OCI-LY1 (cell line): Measurements from ENCODE around the gene KLK7.
"Not testable (repeated sequence)": the region's sequence is repeated elsewhere in the genome, so short reads cannot be mapped to it uniquely, and the experiment has no call there.

Experiments
- H2AFZ ChIP-seq: fragments of 200-600 bp; sonication (generic), shearing (Covaris generic); 2 replicates; pipeline ENCODE4 v1.6.0; 2014; ENCODE audit warnings: antibody characterized with exemption, mild to moderate bottlenecking, low read length
- H3F3A ChIP-seq: fragments of 200-600 bp; sonication (generic), shearing (Covaris generic); 2 replicates; pipeline ENCODE4 v1.6.0; 2014; ENCODE audit warnings: mild to moderate bottlenecking, antibody characterized with exemption, low read length, moderate library complexity; ENCODE audit not compliant: insufficient read depth
- H3K27ac ChIP-seq: fragments of 200-600 bp; sonication (generic); 2 replicates; pipeline ENCODE4 v1.5.1; 2014; ENCODE audit warnings: low read length, mixed run types, mild to moderate bottlenecking, low read depth; ENCODE audit not compliant: poor library complexity, severe bottlenecking
- H3K27me3 ChIP-seq: fragments of 200-600 bp; sonication (generic); 2 replicates; pipeline ENCODE4 v1.6.0; 2014; ENCODE audit warnings: antibody characterized with exemption, mild to moderate bottlenecking, low read length, moderate library complexity; ENCODE audit not compliant: insufficient read depth
- H3K36me3 ChIP-seq: fragments of 200-600 bp; sonication (generic); 2 replicates; pipeline ENCODE4 v1.6.1; 2014; ENCODE audit warnings: mild to moderate bottlenecking, antibody characterized with exemption, low read length, moderate library complexity, mixed read lengths; ENCODE audit not compliant: insufficient read depth
- H3K4me1 ChIP-seq: fragments of 200-600 bp; sonication (generic); 2 replicates; pipeline ENCODE4 v1.5.1; 2014; ENCODE audit warnings: mild to moderate bottlenecking, low read length, moderate library complexity; ENCODE audit not compliant: insufficient read depth, severe bottlenecking
- H3K4me2 ChIP-seq: fragments of 200-600 bp; sonication (generic), shearing (Covaris generic); 2 replicates; pipeline ENCODE4 v1.6.1; 2014; ENCODE audit warnings: low read length
- H3K4me3 ChIP-seq: fragments of 200-600 bp; sonication (generic); 2 replicates; pipeline ENCODE4 v1.5.1; 2014; ENCODE audit warnings: low read length, low read depth, mild to moderate bottlenecking, mixed read lengths; ENCODE audit not compliant: poor library complexity, severe bottlenecking
- H3K79me2 ChIP-seq: fragments of 200-600 bp; shearing (Covaris generic); 2 replicates; pipeline ENCODE4 v1.6.1; 2016; ENCODE audit warnings: mixed run types, low read length, mixed read lengths; ENCODE audit not compliant: insufficient read depth
- H3K9ac ChIP-seq: fragments of 200-600 bp; sonication (generic), shearing (Covaris generic); 2 replicates; pipeline ENCODE4 v1.6.1; 2014; ENCODE audit warnings: mild to moderate bottlenecking, low read length, mixed read lengths
- H3K9me2 ChIP-seq: fragments of 200-600 bp; sonication (generic), shearing (Covaris generic); 2 replicates; pipeline ENCODE4 v1.6.1; 2014; ENCODE audit warnings: low read depth, mild to moderate bottlenecking, low read length, mixed read lengths
- H3K9me3 ChIP-seq: fragments of 200-600 bp; shearing (Covaris generic); 2 replicates; pipeline ENCODE4 v1.6.1; 2014; ENCODE audit warnings: low read length, mixed read lengths
- H4K20me1 ChIP-seq: fragments of 200-600 bp; sonication (generic), shearing (Covaris generic); 2 replicates; pipeline ENCODE4 v1.6.0; 2016; ENCODE audit warnings: mild to moderate bottlenecking, low read length; ENCODE audit not compliant: insufficient read depth
- CTCF ChIP-seq: fragments of 200-600 bp; sonication (generic), shearing (Covaris generic); IDR thresholded peaks from 2 replicates; pipeline ENCODE4 v1.5.1; 2017; ENCODE audit warnings: mild to moderate bottlenecking, antibody characterized with exemption, low read length, moderate library complexity, mixed read lengths
- EZH2 ChIP-seq: fragments of 200-600 bp; sonication (generic), shearing (Covaris generic); IDR thresholded peaks from 2 replicates; pipeline ENCODE4 v1.8.0; 2017; ENCODE audit warnings: borderline replicate concordance, mixed run types, mild to moderate bottlenecking, antibody characterized with exemption, low read length, moderate library complexity, mixed read lengths

KLK7 gene

GRCh38 chr19:50994129-50994528 is 10.4 kb upstream of the KLK7 start:
- no peaks in the 10 kb centered on the region for H3K27me3 ChIP-seq
- no peaks in the 10 kb centered on the region for H3K4me1 ChIP-seq
- H3K27ac ChIP-seq, result no peak overlapping the region
- no peak overlapping the region for H3K4me3 ChIP-seq
- no peaks in the 10 kb centered on the region for H3K79me2 ChIP-seq
- no peaks in the 10 kb centered on the region for H3K9me2 ChIP-seq
- no peak overlapping the region for H3K4me2 ChIP-seq
- H3F3A ChIP-seq, result no peaks in the 10 kb centered on the region
- H3K36me3 ChIP-seq, result no peaks in the 10 kb centered on the region
- H3K9ac ChIP-seq, result no peak overlapping the region
- H4K20me1 ChIP-seq, result no peaks in the 10 kb centered on the region
- H2AFZ ChIP-seq, result no peak overlapping the region
- no peak for TF ChIP-seq EZH2
- TF ChIP-seq CTCF, result no peak
- no peaks in the 10 kb centered on the region for H3K9me3 ChIP-seq

GRCh38 chr19:50992666-50993035 is 8.9 kb upstream of the KLK7 start:
- H3K36me3 ChIP-seq, result no peaks in the 10 kb centered on the region
- H3K4me3 ChIP-seq, result no peak overlapping the region
- TF ChIP-seq CTCF, result no peak
- no peak for TF ChIP-seq EZH2
- H3K4me2 ChIP-seq, result no peak overlapping the region
- H3K79me2 ChIP-seq, result no peaks in the 10 kb centered on the region
- no peaks in the 10 kb centered on the region for H3K9me3 ChIP-seq
- H2AFZ ChIP-seq, result no peak overlapping the region
- no peaks in the 10 kb centered on the region for H3F3A ChIP-seq
- H3K27ac ChIP-seq, result no peak overlapping the region
- H3K9ac ChIP-seq, result no peak overlapping the region
- no peaks in the 10 kb centered on the region for H3K9me2 ChIP-seq
- no peaks in the 10 kb centered on the region for H3K27me3 ChIP-seq
- H4K20me1 ChIP-seq, result no peaks in the 10 kb centered on the region
- H3K4me1 ChIP-seq, result no peaks in the 10 kb centered on the region

- H3K4me3 ChIP-seq, H3K27me3 ChIP-seq, H3K79me2 ChIP-seq, H2AFZ ChIP-seq, H3K9me3 ChIP-seq, H3K9ac ChIP-seq, H3F3A ChIP-seq, H3K36me3 ChIP-seq, H3K4me1 ChIP-seq, H4K20me1 ChIP-seq, H3K9me2 ChIP-seq, H3K4me2 ChIP-seq, H3K27ac ChIP-seq: not testable (repeated sequence)
These were observed 699 bp upstream of the KLK7 start for GRCh38 chr19:50984416-50984815.

GRCh38 chr19:50982186-50982585 is 1.5 kb downstream of the KLK7 start:
- H3F3A ChIP-seq, result no peaks in the 10 kb centered on the region
- H3K9me3 ChIP-seq, result no peaks in the 10 kb centered on the region
- no peaks in the 10 kb centered on the region for H4K20me1 ChIP-seq
- H3K4me1 ChIP-seq, result no peaks in the 10 kb centered on the region
- no peak overlapping the region for H3K9ac ChIP-seq
- no peaks in the 10 kb centered on the region for H3K27me3 ChIP-seq
- H3K9me2 ChIP-seq, result no peaks in the 10 kb centered on the region
- H3K27ac ChIP-seq, result no peak overlapping the region
- TF ChIP-seq EZH2, result no peak
- no peak for TF ChIP-seq CTCF
- H3K4me3 ChIP-seq, result no peak overlapping the region
- no peaks in the 10 kb centered on the region for H3K36me3 ChIP-seq
- no peak overlapping the region for H3K4me2 ChIP-seq
- H2AFZ ChIP-seq, result no peak overlapping the region
- H3K79me2 ChIP-seq, result no peaks in the 10 kb centered on the region
